GM21825 (cell line): ENCODE data around the gene MALRD1.

Experiments
- ATAC-seq: cut with Tn5 transposase; IDR thresholded peaks from one replicate; pipeline ENCODE4 v1.9.1; 2021; ENCODE audit warnings: mild to moderate bottlenecking, moderate library complexity; ENCODE audit not compliant: unreplicated experiment

Gene MALRD1

GRCh38 chr10:19561181-19561580, 512.6 kb downstream of the MALRD1 start:
- no peak for ATAC-seq

GRCh38 chr10:19563388-19564141, 515.0 kb downstream of the MALRD1 start:
- no peak for ATAC-seq

DNA sequence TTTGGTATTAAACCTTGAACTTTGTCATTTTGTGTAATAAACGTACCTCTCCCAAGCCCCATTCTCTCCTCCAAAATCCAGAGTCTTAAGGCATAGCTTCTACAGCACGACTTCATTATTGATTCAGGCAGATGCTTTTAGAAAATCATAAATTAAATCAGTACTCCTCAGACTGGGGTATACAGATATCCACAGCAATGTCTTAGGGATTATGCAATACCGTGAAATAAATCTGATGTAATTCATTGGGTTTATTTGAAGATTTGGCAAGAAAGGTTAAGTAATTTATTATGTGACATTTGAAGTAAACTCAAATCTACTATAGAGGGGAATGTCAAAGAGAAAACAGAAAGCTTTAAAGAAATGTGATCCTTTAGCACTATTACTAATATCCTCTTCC, 521.5 kb downstream of the MALRD1 start:
- no peak for ATAC-seq

- no peak for ATAC-seq
Observed at GRCh38 chr10:19570991-19571390, 522.4 kb downstream of the MALRD1 start.

GRCh38 chr10:19572056-19572455, 523.5 kb downstream of the MALRD1 start:
- ATAC-seq, result no peak

DNA sequence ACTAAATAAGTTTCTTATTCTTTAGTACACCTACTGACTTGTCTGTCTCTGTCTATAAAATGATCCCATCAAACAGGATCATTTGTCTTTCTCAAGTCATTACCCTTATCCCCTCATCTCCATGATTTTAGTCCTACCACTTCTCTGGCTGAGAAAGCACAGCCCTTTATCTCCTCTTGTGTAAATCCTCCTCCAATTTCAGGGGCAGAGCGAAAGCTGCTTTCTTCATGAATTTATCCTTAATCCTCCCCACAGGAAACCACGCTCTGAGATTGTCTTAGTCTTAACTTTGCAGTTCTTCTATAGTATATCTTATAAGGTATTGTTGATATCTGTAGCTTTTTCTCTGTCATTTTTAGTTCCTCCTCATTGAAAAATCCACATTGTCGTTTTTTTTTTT, 528.0 kb downstream of the MALRD1 start:
- no peak for ATAC-seq

- no peak for ATAC-seq
Observed at GRCh38 chr10:19577381-19577780, 528.8 kb downstream of the MALRD1 start.

- no peak for ATAC-seq
Observed at GRCh38 chr10:19577807-19578206, 529.2 kb downstream of the MALRD1 start.

- no peak for ATAC-seq
Observed at GRCh38 chr10:19578571-19578970, 530.0 kb downstream of the MALRD1 start.

GRCh38 chr10:19579761-19580545, 531.4 kb downstream of the MALRD1 start:
- ATAC-seq, result no peak

GRCh38 chr10:19580691-19581090, 532.1 kb downstream of the MALRD1 start:
- ATAC-seq, result no peak

GRCh38 chr10:19588608-19589007, 540.0 kb downstream of the MALRD1 start:
- ATAC-seq, result no peak

- no peak for ATAC-seq
Observed at GRCh38 chr10:19592276-19592675, 543.7 kb downstream of the MALRD1 start.

- ATAC-seq, result no peak
Observed at GRCh38 chr10:19595212-19595845, 546.7 kb downstream of the MALRD1 start.

GRCh38 chr10:19605806-19606205, 557.2 kb downstream of the MALRD1 start:
- no peak for ATAC-seq

DNA sequence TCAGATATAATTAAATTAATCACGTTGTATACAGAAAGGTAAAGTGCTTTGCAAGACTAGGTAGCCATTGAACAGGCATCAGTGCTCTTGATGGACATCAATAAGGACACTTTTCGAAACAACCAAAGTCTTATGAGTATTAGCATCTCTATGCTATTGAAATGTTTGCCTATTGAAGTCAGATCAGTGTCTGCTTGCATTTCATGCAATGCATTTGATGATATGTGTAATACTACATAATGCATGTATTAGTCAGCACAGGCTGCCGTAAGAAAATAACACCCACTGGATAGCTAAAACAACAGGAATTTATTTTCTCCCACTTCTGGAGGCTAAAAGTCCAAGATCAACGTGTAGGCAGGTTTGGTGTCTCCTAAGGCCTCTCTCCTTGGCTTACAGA, 558.4 kb downstream of the MALRD1 start:
- ATAC-seq, result no peak

- no peak for ATAC-seq
Observed at GRCh38 chr10:19611775-19612174, 563.2 kb downstream of the MALRD1 start.

GRCh38 chr10:19616966-19617365, 568.4 kb downstream of the MALRD1 start:
- ATAC-seq, result no peak

DNA sequence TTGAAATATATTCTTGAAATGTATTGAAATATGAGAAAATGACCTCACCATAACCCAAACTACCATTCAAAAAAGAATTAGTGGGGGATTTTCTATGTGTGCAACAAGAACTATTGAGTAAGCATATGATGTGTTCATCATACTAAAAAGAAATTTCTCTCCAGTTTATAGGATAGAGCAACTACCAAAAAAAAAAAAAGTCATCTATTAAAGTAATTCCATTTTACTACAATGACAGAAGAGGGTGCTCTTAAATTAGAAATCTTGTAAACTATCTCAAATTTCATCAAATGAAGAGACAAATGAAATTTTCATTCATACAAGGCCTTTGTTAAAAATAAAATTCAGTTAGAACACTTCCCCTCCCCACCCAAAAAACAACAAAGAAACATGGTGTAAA, 572.2 kb downstream of the MALRD1 start:
- ATAC-seq, result no peak

DNA sequence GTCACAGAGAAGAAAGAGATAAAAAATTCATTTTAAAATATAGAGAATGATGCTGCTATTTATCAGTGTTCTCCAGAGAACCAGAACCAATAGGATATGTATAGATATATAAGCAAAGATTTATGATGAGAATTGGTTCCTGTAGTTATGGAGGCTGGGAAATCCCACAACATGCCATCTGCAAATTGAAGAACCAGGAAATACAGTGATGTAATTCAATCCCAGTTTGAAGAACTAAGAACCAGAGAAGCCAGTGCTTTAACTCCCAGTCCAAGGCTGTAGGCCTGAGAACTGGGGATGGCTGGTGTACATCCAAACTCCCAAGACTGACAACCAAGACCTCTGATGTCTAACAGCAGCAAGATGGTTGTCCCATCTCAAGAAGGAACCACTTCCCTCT, 574.7 kb downstream of the MALRD1 start:
- ATAC-seq, result no peak

GRCh38 chr10:19626156-19626555, 577.6 kb downstream of the MALRD1 start:
- ATAC-seq, result no peak
